Measurements from ENCODE around the gene CCR6.
"Not testable (repeated sequence)": the region's sequence is repeated elsewhere in the genome, so short reads cannot be mapped to it uniquely, and the experiment has no call there.

CCR6 gene

DNA sequence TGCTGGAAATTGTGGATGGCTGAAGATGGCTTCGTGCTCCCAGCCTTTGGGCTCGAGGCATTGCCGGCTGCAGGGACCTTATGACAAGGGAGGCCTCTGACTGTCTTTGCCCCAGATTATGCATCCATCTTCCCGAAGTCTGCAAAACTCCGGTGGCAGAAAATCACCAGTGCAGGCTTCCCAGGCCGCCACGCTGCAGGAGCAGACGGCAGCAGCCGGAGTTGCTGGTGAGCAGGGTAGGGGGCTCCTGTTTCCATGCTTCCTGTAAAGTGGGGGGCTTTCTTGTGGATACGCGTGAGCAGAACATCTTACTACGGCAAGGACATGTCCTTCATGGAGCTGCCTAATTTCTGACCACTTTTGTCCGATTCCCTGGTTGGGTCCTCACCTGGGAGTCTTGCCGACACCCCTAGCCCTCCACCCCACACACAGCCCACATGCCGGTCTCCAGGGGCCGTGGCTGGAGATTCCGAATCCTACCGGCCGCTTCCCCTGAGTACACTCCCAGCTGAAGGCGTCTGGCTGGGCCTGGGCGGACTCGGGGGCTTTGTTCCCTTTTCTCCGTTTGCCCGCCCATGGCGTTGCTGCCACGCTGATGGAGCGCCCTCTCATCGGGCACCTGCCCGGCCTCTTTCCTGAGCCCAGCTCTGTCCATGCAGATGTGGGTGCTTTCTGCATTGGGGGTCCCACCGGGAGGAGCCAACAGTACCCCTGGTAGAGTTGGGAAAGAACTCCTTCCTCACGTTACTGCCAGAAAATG is 56.2 kb downstream of the CCR6 start:
- DNase-seq, result not testable (repeated sequence)

DNA sequence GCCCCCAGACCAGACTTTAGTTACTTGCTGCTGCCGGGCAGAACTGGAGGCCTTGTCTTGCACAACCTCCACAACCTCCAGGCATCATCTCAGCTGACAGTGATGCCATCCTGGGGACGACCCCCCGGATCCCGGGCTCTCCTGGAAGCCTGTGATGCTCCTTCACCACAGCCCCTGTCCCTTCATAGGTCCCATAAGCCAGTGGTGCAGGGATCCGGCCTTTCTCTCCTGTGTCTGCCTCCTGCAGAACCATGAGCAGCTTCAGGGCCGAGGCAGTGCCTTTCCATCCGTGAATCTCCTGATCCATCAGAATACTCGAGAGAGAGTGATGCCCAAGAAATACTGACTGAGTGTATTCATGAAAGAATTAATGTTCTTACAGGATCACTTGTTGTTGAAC is 57.2 kb downstream of the CCR6 start:
- not testable (repeated sequence) for DNase-seq

DNA sequence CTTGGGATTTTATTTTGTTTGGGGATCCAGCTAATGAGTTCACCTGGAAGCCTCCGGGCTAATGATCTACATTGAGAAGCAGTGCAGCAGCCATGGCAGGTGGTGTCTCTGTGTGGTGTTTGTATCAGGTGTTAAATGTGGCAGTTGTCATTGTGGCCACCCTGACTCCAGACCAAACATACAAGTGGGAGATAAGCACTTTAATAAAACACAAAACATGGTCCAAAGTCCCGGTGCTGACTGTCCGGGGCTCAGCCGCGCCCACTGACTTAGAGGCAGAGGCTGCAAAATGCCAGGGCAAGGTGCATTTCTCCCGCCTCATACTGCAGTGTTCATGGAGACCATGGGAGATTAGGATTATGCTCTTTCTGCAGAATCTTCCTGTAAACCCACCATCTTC is 58.5 kb downstream of the CCR6 start:
- not testable (repeated sequence) for DNase-seq

DNA sequence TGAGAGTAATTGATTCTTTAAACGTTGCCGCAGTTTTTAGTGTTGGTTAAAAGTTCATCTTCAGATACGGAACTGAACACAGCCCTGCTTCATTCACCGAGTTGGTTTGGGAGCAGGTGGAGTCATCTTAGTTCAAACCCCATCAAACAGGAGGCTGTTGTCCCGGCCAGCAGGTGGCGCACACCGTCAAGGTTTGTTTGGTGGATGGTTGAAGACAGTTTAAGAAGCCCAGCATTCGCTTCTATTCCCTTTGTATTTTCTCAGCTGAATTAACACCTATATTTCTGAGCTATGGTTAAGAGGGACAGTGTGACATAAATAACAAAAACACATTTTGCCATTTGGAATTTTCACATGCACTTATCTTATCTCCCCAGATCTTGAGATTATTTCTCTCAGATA is 60.0 kb downstream of the CCR6 start:
- DNase-seq, result not testable (repeated sequence)

DNA sequence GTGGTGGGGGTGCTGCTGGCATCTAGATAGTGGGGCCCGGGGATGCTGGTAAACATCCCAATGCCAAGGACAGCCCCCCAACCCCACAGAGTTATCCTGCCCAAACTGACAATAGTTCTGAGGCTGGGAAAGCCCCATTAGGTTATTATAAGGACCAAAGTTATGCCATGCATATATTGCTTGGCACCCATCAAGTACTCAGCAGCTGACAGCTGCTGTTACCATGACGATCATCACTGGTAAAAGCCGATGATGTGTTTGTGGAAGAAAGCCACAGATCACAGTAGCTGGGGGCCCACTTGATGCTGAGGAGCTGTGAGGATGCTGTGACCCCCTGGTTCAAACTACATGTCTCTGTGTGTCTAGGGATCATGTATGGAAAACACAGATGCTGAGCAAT is 62.2 kb downstream of the CCR6 start:
- not testable (repeated sequence) for DNase-seq

DNA sequence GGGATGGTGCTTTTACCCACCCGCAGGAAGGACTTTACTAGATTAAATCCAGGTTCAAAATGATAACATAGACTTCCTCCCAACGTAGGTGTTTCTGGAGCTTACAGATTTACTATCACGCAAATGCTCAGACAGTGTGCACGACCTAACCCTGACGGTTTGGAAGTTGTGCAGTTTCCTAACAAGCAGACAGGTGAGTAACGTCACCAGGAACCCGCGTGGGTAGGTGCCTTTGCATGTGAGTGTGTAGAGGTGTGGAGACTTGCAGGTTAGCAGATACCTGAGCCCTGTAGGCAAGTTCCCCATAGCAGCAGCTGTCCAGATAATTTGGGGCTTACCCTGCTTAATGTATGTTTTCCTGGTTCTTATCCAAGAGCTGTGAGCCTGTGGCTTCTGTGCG is 64.4 kb downstream of the CCR6 start:
- not testable (repeated sequence) for DNase-seq

Measured in CD4-positive, alpha-beta T cell treated with Interleukin-17A for 4 hours (primary cell).